AG10803 (cell line): ENCODE results near the gene MAP4K4.

ENCODE experiments used
- DNase-seq: peaks from one replicate; pipeline ENCODE4 v3.0.0; 2010; ENCODE audit warnings: low read depth
- H3K4me3 ChIP-seq: 2 replicates; pipeline ENCODE4 v1.5.1; 2011; ENCODE audit warnings: mild to moderate bottlenecking, low read length, control low read depth
- CTCF ChIP-seq: conservative IDR thresholded peaks from 2 replicates; pipeline ENCODE4 v1.5.1; 2011; ENCODE audit warnings: mild to moderate bottlenecking, low read length, control low read depth, inconsistent platforms

MAP4K4 gene

GRCh38 chr2:101892377-101892776, 194.9 kb downstream of the MAP4K4 start:
- DNase-seq = no peak
- no peak for TF ChIP-seq CTCF
- H3K4me3 ChIP-seq = no peak overlapping the region

DNA sequence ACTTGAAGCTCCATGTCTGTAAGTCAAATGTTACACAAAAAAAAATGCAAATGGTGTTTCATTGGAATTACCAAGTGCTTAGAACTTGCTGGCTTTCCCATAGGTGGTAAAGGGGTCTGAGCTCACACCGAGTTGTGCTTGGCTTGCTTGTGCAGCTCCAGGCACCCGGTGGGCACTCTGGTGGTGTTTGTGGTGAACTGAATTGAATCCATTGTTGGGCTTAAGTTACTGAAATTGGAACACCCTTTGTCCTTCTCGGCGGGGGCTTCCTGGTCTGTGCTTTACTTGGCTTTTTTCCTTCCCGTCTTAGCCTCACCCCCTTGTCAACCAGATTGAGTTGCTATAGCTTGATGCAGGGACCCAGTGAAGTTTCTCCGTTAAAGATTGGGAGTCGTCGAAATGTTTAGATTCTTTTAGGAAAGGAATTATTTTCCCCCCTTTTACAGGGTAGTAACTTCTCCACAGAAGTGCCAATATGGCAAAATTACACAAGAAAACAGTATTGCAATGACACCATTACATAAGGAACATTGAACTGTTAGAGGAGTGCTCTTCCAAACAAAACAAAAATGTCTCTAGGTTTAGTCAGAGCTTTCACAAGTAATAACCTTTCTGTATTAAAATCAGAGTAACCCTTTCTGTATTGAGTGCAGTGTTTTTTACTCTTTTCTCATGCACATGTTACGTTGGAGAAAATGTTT, 196.3 kb downstream of the MAP4K4 start:
- peak; percentile 38 for DNase-seq
- H3K4me3 ChIP-seq = no peak overlapping the region
- TF ChIP-seq CTCF = no peak

DNA sequence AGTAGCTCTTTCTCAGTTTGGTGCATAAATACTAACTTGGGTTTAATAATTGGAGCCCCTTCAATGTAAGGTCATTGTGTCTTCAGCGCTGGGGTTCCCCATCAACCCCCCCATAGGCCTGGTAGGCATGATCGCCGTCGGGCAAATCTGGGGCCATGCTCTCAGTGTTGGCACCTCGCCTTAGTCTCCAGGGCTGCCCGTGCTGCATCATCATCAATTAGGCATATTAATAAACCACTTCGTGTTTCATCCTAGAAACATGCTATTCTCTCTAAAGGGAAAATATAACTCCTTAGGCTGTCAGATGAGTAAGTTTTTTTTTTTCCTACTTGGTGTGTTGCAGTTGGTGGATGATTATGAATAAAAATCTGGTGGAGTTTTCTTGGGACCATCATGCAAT, 197.5 kb downstream of the MAP4K4 start:
- DNase-seq = no peak
- no peak for TF ChIP-seq CTCF
- no peak overlapping the region for H3K4me3 ChIP-seq

DNA sequence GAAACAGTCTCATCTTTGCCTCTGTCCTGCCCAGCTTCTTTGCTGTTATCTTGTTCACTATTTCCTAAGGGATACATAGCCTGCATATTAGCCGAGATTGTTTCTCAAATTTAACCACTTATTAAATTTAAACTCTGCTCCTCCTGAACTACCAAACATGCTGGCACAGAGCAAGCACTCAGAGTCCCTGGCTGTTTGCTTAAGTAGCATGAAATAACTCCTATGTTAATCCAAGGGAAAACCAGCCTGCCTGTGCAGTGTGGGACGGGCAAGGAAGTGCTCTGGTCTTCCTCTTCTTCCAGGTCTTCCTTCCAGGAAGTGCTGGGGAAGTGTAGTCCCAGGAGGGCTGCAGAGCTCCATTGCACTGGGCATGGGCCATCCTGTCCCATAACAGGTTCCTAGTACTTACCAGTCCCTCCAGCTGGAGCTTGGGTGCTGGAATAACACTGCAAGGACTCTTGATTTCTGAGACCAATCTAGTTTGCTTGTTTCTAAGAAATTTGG, 198.4 kb downstream of the MAP4K4 start:
- no peak overlapping the region for H3K4me3 ChIP-seq
- TF ChIP-seq CTCF = no peak
- DNase-seq = no peak

DNA sequence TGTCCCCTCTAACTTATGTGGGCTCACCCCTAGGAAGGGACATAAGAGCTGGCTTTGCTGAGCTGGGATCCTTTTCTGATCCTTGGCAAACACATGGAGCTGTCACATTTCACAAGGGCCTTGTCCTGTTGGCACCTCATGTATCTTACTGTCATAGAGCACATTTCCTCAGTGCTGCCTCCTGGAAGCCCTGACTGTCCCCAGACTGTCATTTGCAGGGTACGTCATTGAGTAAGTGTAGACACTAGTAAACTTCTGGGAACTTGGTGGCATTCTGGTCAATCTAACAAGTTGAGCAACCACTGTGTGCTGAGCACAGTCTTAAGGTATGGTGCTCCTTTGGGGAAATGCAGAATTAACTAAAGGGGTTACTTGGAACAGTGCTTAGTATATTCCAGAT, 199.8 kb downstream of the MAP4K4 start:
- TF ChIP-seq CTCF = no peak
- DNase-seq = no peak

DNA sequence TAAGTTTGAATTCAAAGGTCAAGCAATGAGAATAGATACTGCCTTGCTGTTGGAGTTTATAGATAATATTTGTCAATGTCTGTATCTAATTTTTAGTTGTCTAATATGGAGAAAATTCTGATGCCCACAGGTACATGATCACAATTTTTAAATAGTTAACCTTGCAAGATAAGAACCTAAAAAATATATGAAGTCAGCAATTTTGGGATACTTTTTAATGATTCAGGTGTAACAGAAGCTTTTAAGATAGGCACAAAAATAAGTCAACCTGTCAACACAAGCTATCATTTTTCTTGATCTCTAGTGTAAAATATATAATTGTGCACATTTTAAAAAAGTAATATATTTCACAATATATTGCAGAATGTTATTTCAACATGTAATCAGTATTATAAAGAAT, 201.8 kb downstream of the MAP4K4 start:
- H3K4me3 ChIP-seq = no peak overlapping the region
- no peak for TF ChIP-seq CTCF
- DNase-seq = no peak

More for the DNA sequence above, 199.8 kb downstream of the MAP4K4 start:
- H3K4me3 ChIP-seq = no peak overlapping the region

GRCh38 chr2:101899871-101900270, 202.4 kb downstream of the MAP4K4 start:
- no peak overlapping the region for H3K4me3 ChIP-seq

More at GRCh38 chr2:101899871-101900270, 202.4 kb downstream of the MAP4K4 start:
- no peak for DNase-seq
- no peak for TF ChIP-seq CTCF
